GM18870 (cell line): ENCODE measurements around the gene NECAP2.
"Not testable (repeated sequence)": the region's sequence is repeated elsewhere in the genome, so short reads cannot be mapped to it uniquely, and the experiment has no call there.

Source experiments
- ATAC-seq: cut with Tn5 transposase; IDR thresholded peaks from one replicate; pipeline ENCODE4 v1.9.1; 2021; ENCODE audit warnings: moderate library complexity; ENCODE audit not compliant: unreplicated experiment

Gene NECAP2

DNA sequence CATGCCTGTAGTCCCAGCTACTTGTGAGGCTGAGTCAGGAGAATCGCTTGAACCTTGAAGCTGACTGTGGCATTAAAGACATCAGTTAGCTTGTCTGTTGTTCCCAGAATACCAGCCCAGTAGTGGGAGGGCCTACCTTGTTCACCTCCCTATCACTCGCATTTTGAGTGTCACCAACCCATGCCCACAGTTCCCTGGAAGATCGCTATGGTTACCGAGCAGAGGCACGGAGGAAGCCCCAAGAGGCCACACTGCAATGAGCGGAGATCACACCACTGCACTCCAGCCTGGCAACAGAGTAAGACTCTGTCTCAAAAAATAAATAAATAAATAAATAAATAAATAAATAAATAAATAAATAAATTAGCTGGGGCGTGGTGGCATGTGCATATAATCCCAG lies 52.4 kb downstream of the NECAP2 start:
- not testable (repeated sequence) for ATAC-seq

- ATAC-seq = not testable (repeated sequence)
Observed at GRCh38 chr1:16493731-16494130, 53.2 kb downstream of the NECAP2 start.

DNA sequence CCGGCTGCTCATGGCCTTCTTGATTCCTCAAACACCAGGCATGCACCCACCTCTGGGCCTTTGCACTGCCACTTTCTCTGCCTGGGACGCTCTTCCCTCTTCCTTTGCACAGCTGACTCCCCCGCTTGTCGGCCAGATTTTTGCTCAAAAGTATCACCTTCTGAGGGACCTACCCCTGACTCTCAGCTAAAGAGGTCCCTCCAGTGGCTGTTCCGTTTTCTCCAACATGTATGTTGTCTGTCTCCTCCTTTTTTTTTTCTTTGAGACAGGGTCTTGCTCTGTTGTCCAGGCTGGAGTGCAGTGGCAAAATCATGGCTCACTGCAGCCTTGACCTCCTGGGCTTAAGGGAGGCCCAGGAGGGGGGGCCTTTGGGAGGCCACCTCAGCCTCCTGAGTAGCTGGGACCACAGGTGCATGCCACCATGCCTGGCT lies 57.0 kb downstream of the NECAP2 start:
- ATAC-seq = not testable (repeated sequence)

GRCh38 chr1:16498047-16498446 lies 57.5 kb downstream of the NECAP2 start:
- ATAC-seq = not testable (repeated sequence)

DNA sequence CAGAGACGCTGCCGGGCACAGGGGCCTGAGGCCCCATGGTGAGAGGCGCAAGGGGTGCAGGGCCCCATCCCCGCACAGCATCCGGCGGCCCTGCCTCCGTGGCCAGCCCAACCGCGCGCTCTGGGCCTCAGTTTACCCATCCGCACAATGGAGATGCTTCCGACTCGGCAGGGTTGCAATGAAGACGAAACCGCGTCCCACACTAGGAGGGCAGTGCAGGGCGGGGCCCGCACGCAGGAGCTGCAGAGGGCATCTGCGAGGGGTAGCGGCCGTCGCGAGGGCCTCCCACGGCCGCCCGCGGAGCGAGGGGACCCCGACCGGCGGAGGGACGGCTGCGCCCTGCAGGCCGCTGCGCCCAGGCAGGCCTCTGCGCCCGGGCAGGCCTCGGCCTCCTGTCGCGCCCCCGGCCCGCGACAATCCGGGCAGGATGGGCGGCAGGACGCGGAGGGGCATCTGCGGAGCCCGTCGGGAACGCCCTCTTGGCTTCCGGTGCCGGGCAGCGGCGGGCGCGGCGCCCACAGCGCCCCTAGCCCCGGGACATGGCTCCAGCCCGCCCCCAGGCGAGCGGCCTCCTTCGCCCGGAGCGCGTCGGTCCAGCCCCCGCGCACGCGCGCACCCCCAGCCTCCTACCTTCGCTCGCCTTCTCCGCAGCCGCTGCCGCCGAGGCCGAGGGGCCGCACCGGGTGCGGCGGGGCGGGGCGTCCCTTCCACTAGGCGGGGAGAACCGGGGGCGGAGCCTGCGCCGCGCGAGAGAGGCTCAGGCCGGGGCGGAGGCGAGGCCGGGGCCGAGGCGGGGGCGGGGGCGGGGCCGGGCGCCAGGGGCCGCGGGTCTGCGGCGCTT lies 58.3 kb downstream of the NECAP2 start:
- ATAC-seq = no peak

GRCh38 chr1:16500466-16500865 lies 59.9 kb downstream of the NECAP2 start:
- ATAC-seq = not testable (repeated sequence)

- ATAC-seq = not testable (repeated sequence)
Observed at GRCh38 chr1:16500975-16501374, 60.5 kb downstream of the NECAP2 start.

GRCh38 chr1:16501446-16501845 lies 60.9 kb downstream of the NECAP2 start:
- ATAC-seq = not testable (repeated sequence)

- no peak for ATAC-seq
Observed at GRCh38 chr1:16503494-16503893, 63.0 kb downstream of the NECAP2 start.

GRCh38 chr1:16505870-16506269 lies 65.3 kb downstream of the NECAP2 start:
- not testable (repeated sequence) for ATAC-seq

GRCh38 chr1:16506364-16507136 lies 66.0 kb downstream of the NECAP2 start:
- ATAC-seq = not testable (repeated sequence)

- not testable (repeated sequence) for ATAC-seq
Observed at GRCh38 chr1:16508861-16509445, 68.4 kb downstream of the NECAP2 start.
